ENCODE measurements around the gene ASS1.

- TF ChIP-seq POLR2A (IDR thresholded peaks at IDR 0.05; ENCODE audit: low read length) (no peak), GATA1 (IDR thresholded peaks at IDR 0.05; ENCODE audit: low read depth, low read length) (no peak)
Observed at GRCh38 chr9:130458804-130459067, 14.0 kb downstream of the ASS1 start.
